Measurements from ENCODE around the gene SCIMP. TPM values are rescaled to one million over a fixed set of nuclear protein-coding genes. Genes with fewer than 3 reads are reported as not detected.
"Not testable (repeated sequence)": the region's sequence is repeated elsewhere in the genome, so short reads cannot be mapped to it uniquely, and the experiment has no call there.

The SCIMP gene
- polyA plus RNA-seq, 12 donors = 0.66 to 2.9 (median 1.4) TPM; not detected in 2

DNA sequence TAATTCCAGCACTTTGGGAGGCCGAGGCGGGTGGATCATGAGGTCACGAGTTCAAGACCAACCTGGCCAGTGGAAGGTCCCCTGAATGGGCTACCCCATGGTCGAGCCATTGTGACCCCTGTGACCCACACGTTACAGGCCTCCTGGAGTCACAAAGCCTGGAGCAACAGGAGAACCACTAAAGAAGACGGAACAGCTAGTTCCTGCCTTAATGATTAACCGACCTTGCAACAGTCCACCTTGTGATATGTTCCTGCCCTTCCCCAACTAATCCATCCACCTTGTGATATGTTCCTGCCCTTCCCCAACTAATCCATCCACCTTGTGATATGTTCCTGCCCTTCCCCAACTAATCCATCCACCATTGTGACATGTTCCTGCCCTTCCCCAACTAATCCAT, 5.1 kb upstream of the SCIMP start:
- DNase-seq = not testable (repeated sequence)

DNA sequence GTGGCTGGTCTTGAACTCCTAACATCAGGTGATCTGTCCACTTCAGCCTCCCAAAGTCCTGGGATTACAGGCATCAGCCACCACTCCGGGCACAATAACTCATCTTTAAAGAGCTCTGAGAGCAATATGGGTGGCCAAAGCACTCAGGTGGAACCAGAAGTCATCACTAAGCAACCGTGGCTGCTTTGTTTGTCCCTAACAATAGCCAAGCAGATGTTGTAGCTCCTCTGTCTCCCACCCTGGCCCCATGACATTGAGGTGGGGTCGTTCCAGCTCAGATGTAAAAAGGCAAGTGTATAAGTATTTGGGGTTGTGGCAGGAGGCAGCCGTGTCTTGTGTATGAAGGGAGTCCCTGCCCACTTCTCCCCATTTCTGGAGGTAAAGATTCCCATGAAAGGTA, 3.7 kb upstream of the SCIMP start:
- no peak for DNase-seq

DNA sequence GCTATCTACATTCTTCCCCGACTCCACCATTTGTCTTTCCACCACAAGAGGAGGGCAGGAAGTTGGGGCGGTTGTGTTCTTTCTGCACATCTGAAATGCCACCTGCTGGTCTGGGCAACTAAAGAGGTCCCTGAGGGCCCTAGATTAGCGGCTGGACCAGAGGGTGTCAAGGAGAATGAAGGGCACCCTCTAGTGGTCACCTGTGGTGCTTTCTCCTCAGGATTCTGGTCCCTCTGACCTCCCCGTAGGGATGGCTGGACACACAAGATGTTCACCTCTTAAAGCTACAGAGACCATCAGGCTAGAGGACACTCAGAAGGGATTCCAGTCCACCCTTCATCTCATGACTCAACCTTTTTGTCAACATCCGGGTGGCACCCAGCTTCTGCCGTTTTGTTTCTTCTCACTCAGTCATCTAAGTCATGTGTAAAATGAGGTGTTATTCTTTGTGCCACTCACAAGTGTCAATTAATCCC, 2.9 kb upstream of the SCIMP start:
- DNase-seq = no peak

DNA sequence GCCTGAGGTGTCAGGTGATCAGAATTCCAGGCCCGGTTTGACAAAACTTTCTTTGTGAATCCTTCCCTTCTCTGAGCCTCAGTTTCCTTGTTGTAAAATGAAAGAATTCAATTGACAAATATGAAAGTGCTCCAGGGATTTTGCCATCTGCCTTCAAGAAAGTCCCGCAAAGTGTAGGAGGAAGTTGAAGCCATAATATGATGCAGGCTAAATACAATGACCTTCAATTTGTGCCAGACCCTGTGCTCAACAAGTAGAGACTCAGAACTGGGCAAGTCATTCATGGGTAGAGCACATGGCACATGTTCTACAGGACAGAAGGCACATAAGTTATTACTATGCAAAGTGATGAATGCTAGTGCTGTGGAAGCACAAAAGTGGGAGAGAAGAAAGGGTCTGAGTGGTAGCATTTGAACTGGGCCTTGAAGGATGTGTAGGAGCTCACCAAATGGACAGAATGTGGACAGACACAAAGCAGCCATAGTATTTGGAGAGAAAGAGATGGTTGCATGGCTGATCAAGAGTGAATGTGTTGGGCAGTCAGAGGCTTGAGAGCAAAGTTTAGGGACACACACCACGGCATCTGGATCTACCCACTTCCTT, 2.4 kb upstream of the SCIMP start:
- no peak for DNase-seq

DNA sequence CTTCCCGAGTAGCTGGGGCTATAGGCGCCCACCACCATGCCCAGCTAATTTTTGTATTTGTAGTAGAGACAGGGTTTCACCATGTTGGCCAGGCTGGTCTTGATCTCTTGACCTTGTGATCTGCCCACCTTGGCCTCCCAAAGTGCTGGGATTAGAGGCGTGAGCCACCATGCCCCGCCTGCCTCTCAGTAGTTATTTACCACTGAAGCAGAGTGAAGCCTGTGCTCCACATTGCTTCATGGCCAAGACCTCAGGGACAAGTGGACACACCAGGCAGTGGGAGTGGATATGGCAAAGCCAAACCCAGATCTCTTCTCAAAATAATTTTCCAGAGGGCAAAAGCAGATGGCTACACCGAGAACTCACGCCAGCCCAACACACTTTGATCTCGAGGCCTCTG, 1.2 kb downstream of the SCIMP start:
- DNase-seq = not testable (repeated sequence)

DNA sequence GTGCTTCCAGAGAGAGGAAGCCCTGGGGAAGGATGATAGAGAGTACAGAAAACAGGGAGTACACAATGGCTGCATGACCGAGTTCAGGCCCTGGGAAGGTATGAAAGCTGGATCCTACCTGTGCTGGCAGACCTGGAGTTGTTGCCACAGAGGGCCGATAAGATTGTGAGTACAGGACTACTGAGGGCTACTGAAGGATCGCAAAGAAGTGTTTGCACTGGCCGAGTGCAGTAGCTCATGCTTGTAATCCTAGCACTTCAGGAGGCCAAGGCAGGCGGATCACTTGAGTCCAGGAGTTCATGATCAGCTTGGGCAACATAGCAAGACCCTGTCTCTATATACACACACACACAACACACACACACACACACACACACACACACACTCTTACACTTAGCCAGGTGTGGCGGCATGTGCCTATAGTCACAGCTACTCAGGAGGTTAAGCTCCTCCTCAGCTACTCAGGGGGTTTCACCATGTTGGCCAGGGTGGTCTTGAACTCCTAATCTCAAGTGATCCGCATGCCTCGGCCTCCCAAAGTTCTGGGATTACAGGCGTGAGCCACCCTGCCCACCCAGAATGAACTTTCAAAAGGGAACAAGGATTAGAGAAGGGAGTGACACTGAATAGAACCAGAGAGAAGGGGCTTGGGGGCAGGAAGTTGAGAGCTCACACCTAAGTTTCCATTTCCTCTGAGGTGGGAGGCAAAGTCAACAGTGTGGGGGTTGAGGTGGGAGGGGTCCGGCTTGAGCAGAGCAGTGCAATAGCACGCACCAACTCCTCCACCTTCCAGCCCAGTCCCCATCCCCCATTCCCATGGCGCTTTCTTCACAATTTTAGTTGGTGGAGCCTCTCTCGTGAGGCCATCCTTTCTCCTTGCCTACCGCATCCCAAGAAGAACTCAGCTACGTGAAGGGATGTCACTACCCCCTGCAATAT, 7.5 kb downstream of the SCIMP start:
- DNase-seq = no peak

DNA sequence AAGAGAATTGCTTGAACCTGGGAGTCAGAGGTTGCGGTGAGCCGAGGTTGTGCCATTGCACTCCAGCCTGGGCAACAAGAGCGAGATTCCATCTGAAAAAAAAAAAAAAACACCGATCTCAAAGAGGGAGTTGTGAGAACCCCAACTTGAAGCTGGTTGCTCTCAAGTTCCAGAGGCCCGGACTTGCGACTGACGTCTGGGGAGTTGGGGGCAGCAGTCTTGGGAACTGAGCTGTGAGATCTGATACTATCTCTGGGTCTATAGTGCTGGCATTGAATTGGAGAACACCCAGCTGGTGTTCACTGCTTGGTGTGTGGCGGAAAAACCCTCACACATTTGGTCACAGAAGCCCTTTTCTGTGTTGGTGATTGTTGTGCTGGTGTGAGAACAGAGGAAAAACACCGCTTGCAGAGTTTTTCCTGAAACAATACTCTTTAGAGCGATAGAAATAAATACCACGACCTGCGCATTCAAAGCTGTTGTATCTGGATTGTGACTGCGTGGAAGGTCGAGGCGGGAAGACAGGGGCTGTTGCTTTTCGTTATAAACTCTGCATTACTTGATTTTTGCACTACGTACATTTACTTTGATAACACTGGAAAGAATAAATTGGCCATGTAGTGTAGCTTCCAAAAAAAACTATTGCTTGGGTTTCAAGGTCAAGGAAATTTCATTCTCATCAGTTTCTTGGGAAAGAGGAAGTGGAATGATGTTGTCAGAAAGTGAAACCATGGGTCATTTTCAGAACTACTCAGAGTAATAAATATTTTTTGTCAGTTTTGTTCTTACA, 8.8 kb downstream of the SCIMP start:
- DNase-seq = no peak

DNA sequence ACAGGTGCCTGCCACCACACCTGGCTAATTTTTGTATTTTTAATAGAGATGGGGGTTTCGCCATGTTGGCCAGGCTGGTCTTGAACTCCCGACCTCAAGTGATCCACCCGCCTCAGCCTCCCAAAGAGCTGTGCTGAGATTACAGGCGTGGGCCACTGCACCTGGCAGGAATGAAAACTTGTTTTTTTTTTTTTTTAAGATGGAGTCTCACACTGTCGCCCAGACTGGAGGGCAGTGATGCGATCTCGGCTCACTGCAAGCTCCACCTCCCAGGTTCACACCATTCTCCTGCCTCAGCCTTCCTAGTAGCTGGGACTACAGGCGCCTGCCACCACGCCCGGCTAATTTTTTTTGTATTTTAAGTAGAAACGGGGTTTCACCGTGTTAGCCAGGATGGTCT, 12.7 kb downstream of the SCIMP start:
- DNase-seq = not testable (repeated sequence)

DNA sequence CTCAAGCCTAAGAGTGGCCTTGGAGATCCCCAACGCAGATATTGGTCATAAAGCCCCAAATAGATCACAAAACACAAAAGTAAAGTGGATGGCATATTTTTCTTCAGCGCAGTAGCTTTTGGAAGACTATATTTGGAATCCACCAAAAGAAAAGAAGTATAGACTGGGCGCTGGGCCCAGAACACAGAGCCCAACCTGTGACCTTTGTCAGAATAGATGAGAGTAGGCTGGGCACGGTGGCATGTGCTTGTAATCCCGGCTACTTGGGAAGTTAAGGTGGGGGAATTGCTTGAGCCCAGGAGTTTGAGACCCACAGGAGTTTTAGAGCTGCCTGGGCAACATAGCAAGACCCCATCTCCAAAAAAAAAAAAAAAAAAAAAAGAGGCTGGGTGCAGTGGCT, 14.6 kb downstream of the SCIMP start:
- no peak for DNase-seq

DNA sequence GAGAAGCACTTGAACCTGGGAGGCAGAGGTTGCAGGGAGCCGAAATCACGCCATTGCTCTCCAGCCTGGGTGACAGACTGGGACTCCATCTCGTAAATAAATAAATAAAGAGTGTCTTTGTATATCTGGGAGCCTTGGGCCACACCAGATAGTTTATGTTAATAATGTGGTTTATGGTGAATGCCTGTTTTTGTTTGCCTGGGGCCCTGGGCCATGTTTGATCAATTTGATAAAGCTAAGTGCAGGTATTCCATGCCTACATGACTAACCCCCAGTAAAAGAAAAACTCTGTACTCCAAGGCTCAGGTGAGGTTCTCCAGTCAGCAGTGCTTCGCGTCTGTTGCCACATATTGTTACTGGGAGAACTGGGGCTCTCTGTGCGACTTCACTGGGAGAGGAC, 15.1 kb downstream of the SCIMP start:
- DNase-seq = no peak

DNA sequence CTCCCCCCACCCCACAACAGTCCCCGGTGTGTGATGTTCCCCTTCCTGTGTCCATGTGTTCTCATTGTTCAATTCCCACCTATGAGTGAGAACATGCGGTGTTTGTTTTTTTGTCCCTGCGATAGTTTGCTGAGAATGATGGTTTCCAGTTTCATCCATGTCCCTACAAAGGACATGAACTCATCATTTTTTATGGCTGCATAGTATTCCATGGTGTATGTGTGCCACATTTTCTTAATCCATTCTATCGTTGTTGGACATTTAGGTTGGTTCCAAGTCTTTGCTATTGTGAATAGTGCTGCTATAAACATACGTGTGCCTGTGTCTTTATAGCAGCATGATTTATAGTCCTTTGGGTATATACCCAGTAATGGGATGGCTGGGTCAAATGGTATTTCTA, 17.1 kb downstream of the SCIMP start:
- DNase-seq = not testable (repeated sequence)

DNA sequence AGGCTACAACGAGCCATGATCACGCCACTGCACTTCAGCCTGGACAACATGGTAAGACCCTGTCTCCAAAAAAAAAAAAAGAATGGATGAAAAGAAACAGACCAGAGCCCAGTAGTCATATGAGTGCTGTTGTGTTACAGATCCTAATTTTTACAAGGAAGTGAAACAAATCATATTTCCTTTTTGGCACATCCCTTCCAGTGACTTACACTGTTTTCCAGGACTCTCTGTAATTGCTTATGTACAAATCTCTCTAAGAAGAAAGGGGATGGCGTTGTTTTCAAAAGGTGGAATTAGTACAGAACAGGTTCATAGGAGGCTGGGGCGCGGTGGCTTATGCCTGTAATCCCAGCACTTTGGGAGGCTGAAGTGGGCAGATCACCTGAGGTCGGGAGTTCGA, 23.2 kb downstream of the SCIMP start:
- no peak for DNase-seq

DNA sequence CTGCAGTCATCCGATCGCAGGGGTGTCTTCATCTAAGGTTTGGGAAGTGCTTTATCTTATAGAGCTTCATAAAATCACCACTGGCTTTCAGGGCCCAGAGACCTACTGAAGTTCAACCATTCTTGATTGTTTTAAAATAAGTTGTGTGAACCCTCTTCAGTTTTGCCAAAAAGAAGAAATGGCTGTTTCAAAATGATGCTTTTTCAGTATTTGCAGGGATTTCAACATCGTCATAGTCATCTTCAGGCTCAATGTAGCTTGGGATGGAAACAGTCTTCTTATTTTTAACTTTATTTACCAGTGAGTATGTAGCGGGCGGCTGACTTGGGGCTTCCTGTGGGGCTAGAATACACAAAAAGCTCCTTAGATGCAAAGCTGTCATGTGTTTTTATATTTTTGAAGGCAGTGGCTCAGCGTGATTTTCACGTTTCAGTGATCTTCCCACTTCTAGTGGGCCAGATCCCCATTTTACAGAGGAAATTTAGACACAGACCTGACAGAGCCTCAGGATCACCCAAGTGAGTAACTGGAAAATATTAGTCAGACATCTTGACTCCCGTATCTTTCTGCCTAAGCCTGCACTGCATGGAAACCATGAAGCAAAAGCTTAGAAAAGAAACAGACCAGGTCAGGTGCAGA, 23.9 kb downstream of the SCIMP start:
- DNase-seq = no peak

DNA sequence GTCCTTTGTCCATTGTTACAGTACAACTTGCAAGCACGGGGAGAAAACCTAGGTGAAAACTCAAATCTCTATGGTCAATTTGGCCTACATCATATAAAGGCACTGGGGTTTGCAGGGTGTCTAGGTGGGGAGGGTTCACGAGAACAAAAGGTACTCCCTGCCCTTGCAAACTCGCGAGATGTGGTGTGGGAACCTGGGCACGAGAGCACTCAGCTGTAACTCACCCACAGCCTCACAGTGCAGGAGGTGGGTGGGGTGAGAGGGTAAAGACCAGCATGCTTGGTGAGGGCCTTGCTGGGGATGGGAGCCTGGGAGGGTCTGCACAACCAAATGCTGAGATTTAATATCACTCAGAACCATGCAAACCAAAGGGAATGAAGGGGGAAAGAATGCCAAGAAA, 24.6 kb downstream of the SCIMP start:
- DNase-seq = no peak

DNA sequence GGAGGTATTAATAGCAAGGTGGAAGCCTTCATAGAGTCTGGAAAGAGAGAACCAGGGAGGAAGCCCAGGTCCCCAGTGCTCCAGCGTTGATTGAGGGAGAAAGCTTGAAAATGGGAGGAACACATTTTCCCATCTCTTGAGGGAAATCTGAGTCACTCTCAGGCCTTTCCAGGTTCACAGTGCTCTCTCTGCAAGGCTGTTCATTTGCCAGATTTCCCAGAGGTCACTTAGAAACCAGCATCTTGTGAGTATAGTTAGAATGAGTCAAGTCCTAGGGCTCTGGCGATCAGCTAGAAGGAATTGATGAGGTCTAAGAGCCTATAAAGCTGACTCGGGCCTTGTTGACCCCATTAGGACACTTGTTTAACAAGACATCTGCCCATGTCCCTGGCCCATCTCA, 25.3 kb downstream of the SCIMP start:
- DNase-seq = no peak

DNA sequence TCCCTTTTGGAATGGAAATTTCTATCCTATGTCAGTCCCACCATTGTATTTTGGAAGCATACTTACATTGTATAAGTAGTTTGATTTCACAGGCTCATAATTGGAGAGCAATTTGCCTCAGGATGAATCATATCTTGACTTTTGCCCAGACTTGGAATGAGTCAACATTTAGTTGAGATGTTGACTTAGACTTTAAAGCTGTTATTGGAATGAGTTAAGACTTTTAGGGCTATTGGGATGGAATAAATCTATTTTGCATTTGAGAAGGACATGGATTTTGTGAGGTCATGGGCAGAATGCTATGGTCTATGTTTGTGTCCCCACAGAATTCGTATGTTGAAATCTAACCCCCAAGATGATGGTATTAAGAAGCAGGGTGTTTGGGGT, 30.8 kb downstream of the SCIMP start:
- DNase-seq = no peak

DNA sequence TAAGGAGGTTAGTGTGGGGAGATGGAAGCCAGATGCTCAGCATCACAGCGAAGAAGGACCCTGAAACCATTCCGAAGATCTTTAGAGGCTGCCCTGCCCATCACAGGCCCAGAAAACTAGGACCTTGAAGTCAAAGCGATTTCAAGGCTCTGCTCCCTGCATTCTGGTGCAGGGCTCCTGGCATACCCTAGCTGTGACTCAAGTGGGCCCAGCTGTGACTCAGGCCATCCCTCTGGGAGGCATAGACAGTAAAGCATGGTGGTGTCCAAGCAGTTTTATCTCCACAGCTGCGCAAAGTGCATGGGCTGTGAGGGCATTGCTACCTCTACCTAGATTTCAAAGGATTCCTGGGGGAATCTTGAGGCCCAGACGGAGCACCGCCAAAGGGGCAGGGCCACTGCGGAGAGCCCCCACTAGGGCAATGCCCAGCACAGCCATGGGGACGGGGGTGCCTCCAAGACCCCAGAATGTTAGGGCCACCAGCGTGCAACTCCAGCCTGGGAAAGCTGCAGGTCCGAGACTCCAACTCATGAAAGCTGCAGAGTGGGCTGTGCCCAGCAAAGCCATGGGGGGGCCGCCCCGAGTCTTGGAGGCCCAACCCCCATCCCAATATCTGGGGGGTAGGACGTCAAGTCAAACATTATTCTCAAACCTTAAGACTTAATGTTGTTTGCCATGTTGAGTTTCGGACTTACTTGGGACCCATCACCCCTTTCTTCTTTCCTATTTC, 31.3 kb downstream of the SCIMP start:
- DNase-seq = no peak

DNA sequence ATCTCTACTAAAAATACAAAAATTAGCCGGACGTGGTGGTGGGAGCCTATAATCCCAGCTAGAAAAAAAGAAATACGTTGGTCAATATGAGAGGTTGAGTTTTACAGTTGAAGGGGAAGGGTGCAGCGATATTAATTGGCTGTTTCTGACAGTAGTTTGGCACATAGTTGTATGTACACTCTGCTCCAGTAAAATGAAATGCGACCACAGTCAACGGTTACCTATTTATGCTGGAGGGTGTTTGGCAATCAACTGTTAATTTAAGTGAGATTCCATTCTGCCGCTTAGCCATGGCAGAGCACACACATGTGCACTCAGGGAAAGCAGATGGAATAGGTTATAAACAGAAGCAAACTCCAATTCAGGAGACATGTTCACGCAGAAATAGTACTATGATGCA, 33.6 kb downstream of the SCIMP start:
- no peak for DNase-seq

DNA sequence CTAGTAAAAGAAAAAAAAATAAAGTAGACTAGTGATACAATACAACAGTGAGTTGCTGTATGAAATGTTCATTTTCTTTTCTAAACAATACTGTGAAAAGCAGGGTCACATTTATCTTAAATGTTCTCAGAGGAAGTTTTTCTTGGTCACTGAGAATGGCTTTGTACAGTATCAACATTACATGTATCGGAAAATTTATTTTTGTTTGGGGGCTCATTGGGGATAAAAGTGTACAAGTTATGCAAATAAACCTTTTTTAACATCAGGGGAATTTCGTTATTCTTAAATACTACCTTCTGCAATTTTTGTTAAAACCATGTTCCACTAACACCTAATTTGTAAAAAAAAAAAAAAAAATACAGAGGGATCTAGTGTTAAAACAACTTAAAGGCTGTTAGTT, 34.3 kb downstream of the SCIMP start:
- no peak for DNase-seq

DNA sequence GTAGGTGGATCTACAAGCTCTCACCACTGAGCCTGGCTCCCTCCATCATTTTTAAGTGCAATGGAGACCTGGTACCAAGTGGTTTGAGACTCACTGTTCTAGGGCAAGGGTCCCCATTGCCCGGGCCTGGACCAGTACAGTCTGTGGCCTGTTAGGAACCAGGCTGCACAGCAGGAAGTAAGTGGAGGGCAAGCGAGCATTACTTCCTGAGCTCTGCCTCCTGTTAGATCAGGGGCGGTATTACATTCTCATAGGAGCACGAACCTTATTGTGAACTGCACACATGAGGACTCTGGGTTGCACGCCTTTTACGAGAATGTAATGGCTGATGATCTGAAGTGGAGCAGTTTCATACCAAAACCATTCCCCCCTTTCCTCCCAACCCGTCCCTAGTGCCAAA, 36.2 kb downstream of the SCIMP start:
- DNase-seq = no peak

DNA sequence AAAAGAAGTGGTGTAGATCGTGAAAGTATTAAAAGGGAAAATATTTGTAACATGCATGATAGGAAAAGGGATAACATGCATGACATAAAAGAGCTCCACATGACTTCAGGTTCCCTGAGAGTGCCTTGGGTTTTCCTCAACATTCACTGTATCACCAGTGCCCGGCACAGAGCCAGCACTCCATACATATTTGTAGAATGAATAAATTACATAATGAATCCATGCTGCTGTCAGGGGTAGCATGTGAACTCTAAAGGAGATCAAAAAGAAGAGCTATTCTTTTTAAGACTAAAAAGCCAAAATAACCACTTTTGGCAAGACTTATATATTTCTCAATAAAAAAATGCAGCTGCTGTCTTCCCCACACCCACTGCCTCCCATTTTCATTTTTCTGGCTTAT, 40.3 kb downstream of the SCIMP start:
- DNase-seq = no peak
